GM23338 (cell line): ENCODE measurements around the gene PDIA5. TPM values are rescaled to one million over a fixed set of nuclear protein-coding genes. Genes with fewer than 3 reads are reported as not detected.
A peak's percentile ranks its signal among the peaks of the same experiment; 100 is the strongest.

Source experiments
- ATAC-seq: fragments of 200-7000 bp; cut with Tn5 transposase; 3 replicates; pipeline ENCODE4 v1.9.1; 2020
- DNase-seq: peaks from one replicate; pipeline ENCODE4 v3.0.0-alpha.2; 2015; ENCODE audit warnings: low spot score
- H2AFZ ChIP-seq: fragments of 200-600 bp; sonication (generic); 2 replicates; pipeline ENCODE4 v1.8.0; 2016; ENCODE audit warnings: antibody characterized with exemption, mild to moderate bottlenecking, moderate library complexity
- H3F3A ChIP-seq: fragments of 200-600 bp; sonication (generic); replicated peaks from 2 replicates; pipeline ENCODE4 v1.8.0; 2017; ENCODE audit warnings: antibody characterized with exemption, mixed run types, low read depth
- H3K27ac ChIP-seq: fragments of 200-600 bp; sonication (generic); 2 replicates; pipeline ENCODE4 v1.6.1; 2016; ENCODE audit warnings: low read depth
- H3K27me3 ChIP-seq: fragments of 200-600 bp; sonication (generic); 2 replicates; pipeline ENCODE4 v1.8.0; 2016; ENCODE audit warnings: mild to moderate bottlenecking, mixed run types, moderate library complexity; ENCODE audit not compliant: insufficient read depth
- H3K36me3 ChIP-seq: fragments of 200-600 bp; sonication (generic); 2 replicates; pipeline ENCODE4 v1.8.0; 2016; ENCODE audit warnings: mild to moderate bottlenecking; ENCODE audit not compliant: insufficient read depth
- H3K4me1 ChIP-seq: fragments of 200-600 bp; sonication (generic); 2 replicates; pipeline ENCODE4 v1.8.0; 2016; ENCODE audit warnings: mild to moderate bottlenecking, moderate library complexity; ENCODE audit not compliant: insufficient read depth
- H3K4me2 ChIP-seq: fragments of 200-600 bp; sonication (generic); 2 replicates; pipeline ENCODE4 v1.7.1; 2017; ENCODE audit warnings: mixed run types
- H3K4me3 ChIP-seq: fragments of 200-600 bp; sonication (generic); 2 replicates; pipeline ENCODE4 v1.6.1; 2016; ENCODE audit warnings: mixed run types
- H3K79me2 ChIP-seq: fragments of 200-600 bp; sonication (generic); replicated peaks from 2 replicates; pipeline ENCODE4 v1.8.0; 2017; ENCODE audit warnings: mild to moderate bottlenecking; ENCODE audit not compliant: insufficient read depth
- H3K9me2 ChIP-seq: fragments of 200-600 bp; sonication (generic); 2 replicates; pipeline ENCODE4 v1.8.0; 2017; ENCODE audit not compliant: insufficient read depth
- H4K20me1 ChIP-seq: fragments of 200-600 bp; sonication (generic); replicated peaks from 2 replicates; pipeline ENCODE4 v1.8.0; 2017; ENCODE audit warnings: mild to moderate bottlenecking; ENCODE audit not compliant: insufficient read depth
- H3K27ac Mint-ChIP-seq: 2 replicates; pipeline ENCODE4 v1.8.0; 2020; ENCODE audit warnings: inconsistent platforms, mild to moderate bottlenecking, moderate library complexity, mixed read lengths
- H3K27me3 Mint-ChIP-seq: 3 replicates; pipeline ENCODE4 v1.8.0; 2022; ENCODE audit warnings: low read depth, mild to moderate bottlenecking, moderate library complexity, mixed read lengths, inconsistent platforms; ENCODE audit not compliant: insufficient read depth, poor library complexity
- H3K36me3 Mint-ChIP-seq: 3 replicates; pipeline ENCODE4 v1.8.0; 2021; ENCODE audit warnings: low read depth, mild to moderate bottlenecking, inconsistent platforms, moderate library complexity, mixed read lengths
- H3K4me1 Mint-ChIP-seq: 3 replicates; pipeline ENCODE4 v1.8.0; 2020; ENCODE audit warnings: mild to moderate bottlenecking, inconsistent platforms, mixed read lengths
- H3K4me3 Mint-ChIP-seq: 3 replicates; pipeline ENCODE4 v1.8.0; 2021; ENCODE audit warnings: moderate library complexity, mild to moderate bottlenecking, inconsistent platforms, mixed read lengths
- H3K9me3 Mint-ChIP-seq: 3 replicates; pipeline ENCODE4 v1.8.0; 2020; ENCODE audit warnings: moderate library complexity, mild to moderate bottlenecking, inconsistent platforms, mixed read lengths
- CTCF ChIP-seq, 2 experiments: fragments of 200-600 bp in 1 of 2; sonication (generic) in 1 of 2; conservative IDR thresholded peaks; 2 replicates each; pipeline versions ENCODE4 v1.5.1 to v1.6.1; 2016 to 2017; ENCODE audit warnings: antibody characterized with exemption in 2 of 2, low read depth in 2 of 2, mild to moderate bottlenecking in 2 of 2, moderate library complexity in 1 of 2
- EZH2 ChIP-seq: fragments of 200-600 bp; sonication (generic); IDR thresholded peaks from one replicate; pipeline ENCODE4 v1.8.0; 2017; ENCODE audit warnings: antibody characterized with exemption, mild to moderate bottlenecking, low read depth; ENCODE audit not compliant: unreplicated experiment
- JUNB ChIP-seq: IDR thresholded peaks from one replicate; pipeline ENCODE4 v1.6.1; 2016; ENCODE audit warnings: antibody characterized with exemption; ENCODE audit not compliant: unreplicated experiment
- NANOG ChIP-seq: IDR thresholded peaks from 2 replicates; pipeline ENCODE4 v1.6.1; 2016; ENCODE audit warnings: antibody characterized with exemption, borderline replicate concordance
- POLR2AphosphoS5 ChIP-seq: IDR thresholded peaks from 2 replicates; pipeline ENCODE4 v1.6.1; 2016; ENCODE audit warnings: antibody characterized with exemption, low read depth
- REST ChIP-seq: IDR thresholded peaks from one replicate; pipeline ENCODE4 v1.6.1; 2018; ENCODE audit warnings: antibody characterized with exemption; ENCODE audit not compliant: unreplicated experiment
- ZNF114 ChIP-seq: fragments of 250-450 bp; sonication (Bioruptor Pico); IDR thresholded peaks from 2 replicates; pipeline ENCODE4 v1.5.0; 2020; ENCODE audit warnings: mild to moderate bottlenecking, moderate library complexity
- ZNF331 ChIP-seq: fragments of 250-450 bp; sonication (Bioruptor Pico); IDR thresholded peaks from 2 replicates; pipeline ENCODE4 v1.5.0; 2020; ENCODE audit warnings: low read depth, mild to moderate bottlenecking, moderate library complexity
- polyA plus RNA-seq: library from polyadenylated mRNA; unstranded; fragments of >200 nt; fragmentation: Nextera tagmentation; extraction: Ambion mirVana; gene quantifications from 2 replicates; pipeline ENCODE4 v1.2.1, GENCODE V29; 2016
- total RNA-seq: library from RNA; depleted of rRNA; stranded (reverse); fragments of >200 nt; shearing (Covaris generic); gene quantifications from 2 replicates; pipeline ENCODE4 v1.2.3, GENCODE V29; 2014

The PDIA5 gene
- total and polyA plus RNA-seq, 2 experiments from 2014 or later = 22.9 to 28.1 TPM

- Histone ChIP-seq H3K4me1 (no peaks in the 10 kb centered on the region), H3K4me3 (no peak overlapping the region), H3K9me2 (no peaks in the 10 kb centered on the region), H3K4me2 (no peak overlapping the region), H3K36me3 (peaks cover 13% of the 10 kb centered on the region), H3K27ac (no peak overlapping the region), H2AFZ (no peak overlapping the region), H3F3A (no peaks in the 10 kb centered on the region), H4K20me1 (no peaks in the 10 kb centered on the region), H3K79me2 (no peaks in the 10 kb centered on the region), H3K27me3 (no peaks in the 10 kb centered on the region)
- Mint-ChIP-seq H3K9me3 (no peaks in the 10 kb centered on the region), H3K4me3 (no peak overlapping the region), H3K27me3 (peaks cover 8% of the 10 kb centered on the region), H3K27ac (peak overlapping the region; percentile 57; the same call in 1 of the 2 replicates), H3K4me1 (peaks cover 16% of the 10 kb centered on the region), H3K36me3 (peaks cover 16% of the 10 kb centered on the region)
- DNase-seq (no peak), ATAC-seq (peak; percentile 62)
- TF ChIP-seq EZH2 (no peak), ZNF114 (CRISPR knock-in tag) (no peak), CTCF (conservative IDR thresholded peaks at IDR 0.05; ENCODE audit: low read depth in 2 of 2) (no peak), NANOG (no peak)
Observed at GRCh38 chr3:123110282-123110975, 43.6 kb downstream of the PDIA5 start.

- H3K27me3 ChIP-seq = no peaks in the 10 kb centered on the region
- DNase-seq (no peak), ATAC-seq (no peak)
- H3K36me3 ChIP-seq = peaks cover 14% of the 10 kb centered on the region
- no peaks in the 10 kb centered on the region for H3F3A ChIP-seq
- Mint-ChIP-seq H3K4me1 (peaks cover 16% of the 10 kb centered on the region), H3K27ac (no peak overlapping the region; the same call in 1 of the 2 replicates), H3K27me3 (peaks cover 11% of the 10 kb centered on the region), H3K36me3 (peaks cover 20% of the 10 kb centered on the region), H3K9me3 (no peaks in the 10 kb centered on the region), H3K4me3 (no peak overlapping the region)
- no peaks in the 10 kb centered on the region for H3K79me2 ChIP-seq
- H3K4me1 ChIP-seq = no peaks in the 10 kb centered on the region
- no peaks in the 10 kb centered on the region for H4K20me1 ChIP-seq
- no peak for TF ChIP-seq POLR2AphosphoS5
- TF ChIP-seq EZH2 = no peak
- no peak for TF ChIP-seq REST
- TF ChIP-seq ZNF331 (CRISPR knock-in tag) = no peak
- TF ChIP-seq CTCF (conservative IDR thresholded peaks at IDR 0.05; ENCODE audit: low read depth in 2 of 2) = no peak
- TF ChIP-seq JUNB = no peak
- H3K4me2 ChIP-seq = no peak overlapping the region
- H3K4me3 ChIP-seq = no peak overlapping the region
- no peak overlapping the region for H3K27ac ChIP-seq
- H2AFZ ChIP-seq = no peak overlapping the region
- H3K9me2 ChIP-seq = no peaks in the 10 kb centered on the region
Observed at GRCh38 chr3:123110976-123111615, 44.3 kb downstream of the PDIA5 start.
